GM21529 (cell line): Measurements from ENCODE around the gene CROCC.
"Not testable (repeated sequence)": the region's sequence is repeated elsewhere in the genome, so short reads cannot be mapped to it uniquely, and the experiment has no call there.

ENCODE experiments used
- ATAC-seq: cut with Tn5 transposase; IDR thresholded peaks from one replicate; pipeline ENCODE4 v1.9.1; 2021; ENCODE audit not compliant: unreplicated experiment

The CROCC gene

GRCh38 chr1:16896316-16897055 is 25.2 kb upstream of the CROCC start:
- not testable (repeated sequence) for ATAC-seq

DNA sequence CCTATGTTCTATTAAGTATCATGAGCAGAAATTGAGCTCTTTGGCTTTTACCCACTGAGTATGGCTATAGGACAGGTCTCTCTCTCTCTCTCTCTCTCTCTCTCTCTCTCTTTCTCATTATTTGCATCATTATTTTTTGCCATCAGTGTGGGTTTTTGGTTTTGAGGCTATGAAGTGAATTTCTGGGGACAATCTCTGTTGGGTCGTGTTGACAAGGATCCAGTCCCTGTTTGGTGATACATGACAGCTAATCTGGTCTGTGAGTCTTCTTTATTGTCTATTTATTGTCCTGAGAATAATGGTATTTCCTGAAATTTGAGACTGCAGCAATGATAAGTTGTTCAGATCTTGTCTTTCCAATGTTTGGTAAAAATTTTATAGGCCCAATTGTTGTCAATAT is 24.1 kb upstream of the CROCC start:
- ATAC-seq: not testable (repeated sequence)

- not testable (repeated sequence) for ATAC-seq
These were observed 23.4 kb upstream of the CROCC start for GRCh38 chr1:16898298-16898697.

DNA sequence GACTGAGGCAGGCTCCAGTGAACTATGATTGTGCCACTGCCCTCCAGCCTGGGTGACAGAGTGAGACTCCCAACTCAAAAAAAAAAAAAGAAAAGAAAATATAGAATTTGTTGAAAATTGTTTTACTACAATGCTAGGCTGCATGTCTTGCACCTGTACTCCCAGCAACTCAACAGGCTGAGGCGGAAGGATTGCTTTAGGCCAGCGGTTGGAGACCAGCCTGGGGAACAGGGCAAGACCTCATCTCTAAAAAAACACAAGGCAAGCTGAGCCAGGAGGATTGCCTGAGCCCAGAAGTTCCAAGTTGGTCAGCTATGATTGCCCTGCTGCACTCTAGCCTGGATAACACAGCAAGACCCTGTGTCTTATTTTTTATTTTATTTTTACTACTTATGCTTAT is 22.7 kb upstream of the CROCC start:
- ATAC-seq: not testable (repeated sequence)

- ATAC-seq: no peak
These were observed 21.0 kb upstream of the CROCC start for GRCh38 chr1:16900751-16901150.

DNA sequence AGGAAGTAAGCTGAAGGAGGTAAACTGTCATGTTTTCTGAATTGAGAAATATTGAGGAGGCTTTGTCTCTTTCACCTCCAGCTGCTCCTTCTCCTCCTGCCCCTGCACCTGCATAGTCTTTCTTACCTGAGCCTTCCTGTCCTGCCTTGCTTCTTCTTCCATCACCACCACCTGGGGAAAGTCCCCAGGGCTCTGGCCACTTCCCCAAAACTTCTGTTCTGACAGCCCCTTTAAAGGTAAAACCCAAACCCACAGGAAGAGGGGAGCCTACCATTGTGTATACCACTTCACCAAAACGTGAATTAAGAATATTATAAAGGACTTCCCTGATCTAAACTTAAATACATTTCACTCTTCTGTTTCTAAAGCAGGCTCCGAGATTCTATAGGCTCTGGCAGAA is 20.4 kb upstream of the CROCC start:
- ATAC-seq: not testable (repeated sequence)

GRCh38 chr1:16903054-16903453 is 18.7 kb upstream of the CROCC start:
- ATAC-seq: no peak

DNA sequence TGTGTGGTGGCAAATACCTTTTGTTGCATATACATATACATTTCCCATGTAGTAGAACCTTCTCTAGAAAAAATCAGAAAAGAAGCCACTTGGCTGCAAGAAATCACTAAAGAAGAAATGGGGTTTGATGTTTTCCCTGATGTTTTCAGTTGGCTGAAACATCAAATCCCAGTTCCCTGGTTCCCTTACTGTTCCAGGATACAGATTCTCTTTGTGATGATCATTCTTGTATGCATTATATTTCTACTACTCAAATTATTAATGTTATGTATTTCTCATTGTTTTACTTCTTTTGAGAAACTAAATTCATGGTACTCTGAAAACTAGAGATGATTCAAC is 18.3 kb upstream of the CROCC start:
- no peak for ATAC-seq

GRCh38 chr1:16904560-16905109 is 17.1 kb upstream of the CROCC start:
- ATAC-seq: peak; percentile 88

GRCh38 chr1:16905110-16905867 is 16.4 kb upstream of the CROCC start:
- ATAC-seq: peak; percentile 78

GRCh38 chr1:16905868-16906702 is 15.6 kb upstream of the CROCC start:
- ATAC-seq: no peak

- no peak for ATAC-seq
These were observed 14.9 kb upstream of the CROCC start for GRCh38 chr1:16906873-16907272.

GRCh38 chr1:16907870-16908758 is 13.6 kb upstream of the CROCC start:
- ATAC-seq: no peak

DNA sequence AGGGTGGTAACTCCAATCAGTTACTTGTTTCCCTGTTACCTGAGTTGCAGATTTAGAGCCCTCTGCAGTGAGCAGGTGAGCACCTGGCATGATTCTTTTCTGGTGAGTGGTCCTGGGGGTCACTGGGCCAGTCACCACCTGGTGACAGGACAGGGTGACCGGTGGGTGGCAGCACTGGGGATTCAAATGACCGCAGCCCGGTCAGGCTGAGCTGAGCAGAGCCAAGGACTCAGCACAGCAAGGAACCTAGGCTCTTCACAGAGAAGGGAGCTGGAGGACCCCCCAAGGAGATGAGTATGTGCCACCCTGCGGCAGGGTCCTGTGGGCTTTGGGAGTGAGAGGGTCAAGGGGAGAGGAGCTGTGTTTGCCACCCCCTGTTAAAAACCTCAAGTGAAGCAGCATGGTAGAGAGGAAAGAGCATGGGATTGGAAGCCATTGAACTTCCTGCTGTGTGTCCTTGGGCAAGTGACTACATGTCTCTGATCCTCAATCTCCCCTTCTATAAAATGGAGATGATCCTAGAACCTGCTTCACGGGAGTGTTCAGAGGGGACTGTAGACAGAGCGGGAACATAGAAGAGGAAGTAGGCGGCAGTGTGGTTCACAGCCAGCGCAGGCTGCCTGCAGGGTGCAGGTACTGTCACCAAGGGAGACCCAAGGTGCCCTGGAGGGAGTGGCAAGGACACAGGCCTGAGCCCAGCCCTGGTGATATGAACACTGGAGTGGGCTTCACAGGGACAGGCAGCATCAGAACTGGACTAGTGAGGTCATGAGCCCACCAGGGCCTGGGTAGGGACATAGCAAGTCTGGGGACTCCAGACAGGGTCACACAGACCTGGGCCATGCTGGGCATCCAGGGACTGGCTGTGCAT is 9.6 kb upstream of the CROCC start:
- ATAC-seq: not testable (repeated sequence)

- ATAC-seq: not testable (repeated sequence)
These were observed 9.0 kb upstream of the CROCC start for GRCh38 chr1:16912742-16913141.

GRCh38 chr1:16913181-16913832 is 8.4 kb upstream of the CROCC start:
- ATAC-seq: no peak

DNA sequence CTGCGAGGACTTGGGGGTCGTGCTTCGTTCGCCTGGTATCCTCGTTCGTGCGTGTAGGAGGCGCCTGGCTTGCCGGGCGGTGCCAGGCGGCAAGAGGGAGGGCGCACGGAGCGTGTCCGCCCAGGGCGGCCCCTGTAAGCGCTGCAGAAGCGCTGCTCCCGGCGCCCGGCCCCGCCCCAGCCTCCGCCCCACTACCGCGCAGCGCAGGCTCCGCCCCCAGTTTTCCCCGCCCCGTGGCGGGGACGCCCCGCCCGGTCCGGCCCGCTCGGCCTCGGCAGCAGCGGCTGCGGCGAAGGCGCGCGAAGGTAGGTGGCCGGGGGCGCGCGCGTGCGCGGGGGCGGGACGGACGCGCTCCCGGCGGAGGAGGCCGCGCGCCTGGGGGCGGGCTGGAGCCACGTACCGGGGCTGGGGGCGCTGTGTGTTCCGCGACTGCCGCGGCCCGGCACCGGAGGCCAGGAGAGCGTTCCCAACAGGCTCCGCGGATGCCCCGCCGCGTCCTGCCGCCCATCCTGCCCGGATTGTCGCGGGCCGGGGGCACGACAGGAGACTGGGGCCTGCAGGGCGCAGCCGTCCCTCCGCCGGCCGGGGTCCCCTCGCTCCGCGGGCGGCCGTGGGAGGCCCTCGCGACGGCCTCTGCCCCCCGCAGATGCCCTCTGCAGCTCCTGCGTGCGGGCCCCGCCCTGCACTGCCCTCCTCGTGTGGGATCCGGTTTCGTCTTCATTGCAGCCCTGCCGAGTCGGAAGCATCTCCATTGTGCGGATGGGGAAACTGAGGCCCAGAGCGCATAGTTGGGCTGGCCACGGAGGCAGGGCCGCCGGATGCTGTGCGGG is 7.7 kb upstream of the CROCC start:
- peak; percentile 84 for ATAC-seq
